NCI-H187 treated with DMSO at 0.1 percent for 48 hours (cell line): Measurements from ENCODE around the gene DNAH2.

Source experiments
- DNase-seq: peaks from one replicate; lab custom pipeline; 2025; lab: John Stamatoyannopoulos, UW

The DNAH2 gene

DNA sequence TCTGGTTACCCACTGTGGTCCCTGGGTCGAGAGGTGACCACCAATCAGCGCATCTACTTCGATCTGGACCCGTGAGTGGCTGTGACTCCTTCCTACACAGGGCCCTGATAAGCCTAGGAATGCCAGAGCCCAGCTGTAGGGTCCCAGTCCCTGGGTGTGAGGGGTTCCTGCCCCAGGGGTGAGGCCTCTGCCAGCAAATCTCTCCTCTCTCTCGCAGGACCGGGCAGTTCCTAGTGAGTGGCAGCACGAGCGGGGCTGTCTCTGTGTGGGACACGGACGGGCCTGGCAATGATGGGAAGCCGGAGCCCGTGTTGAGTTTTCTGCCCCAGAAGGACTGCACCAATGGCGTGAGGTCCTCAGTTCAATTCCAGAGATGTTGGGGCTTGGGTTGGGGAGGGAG, 14.8 kb upstream of the DNAH2 start:
- DNase-seq = no peak

DNA sequence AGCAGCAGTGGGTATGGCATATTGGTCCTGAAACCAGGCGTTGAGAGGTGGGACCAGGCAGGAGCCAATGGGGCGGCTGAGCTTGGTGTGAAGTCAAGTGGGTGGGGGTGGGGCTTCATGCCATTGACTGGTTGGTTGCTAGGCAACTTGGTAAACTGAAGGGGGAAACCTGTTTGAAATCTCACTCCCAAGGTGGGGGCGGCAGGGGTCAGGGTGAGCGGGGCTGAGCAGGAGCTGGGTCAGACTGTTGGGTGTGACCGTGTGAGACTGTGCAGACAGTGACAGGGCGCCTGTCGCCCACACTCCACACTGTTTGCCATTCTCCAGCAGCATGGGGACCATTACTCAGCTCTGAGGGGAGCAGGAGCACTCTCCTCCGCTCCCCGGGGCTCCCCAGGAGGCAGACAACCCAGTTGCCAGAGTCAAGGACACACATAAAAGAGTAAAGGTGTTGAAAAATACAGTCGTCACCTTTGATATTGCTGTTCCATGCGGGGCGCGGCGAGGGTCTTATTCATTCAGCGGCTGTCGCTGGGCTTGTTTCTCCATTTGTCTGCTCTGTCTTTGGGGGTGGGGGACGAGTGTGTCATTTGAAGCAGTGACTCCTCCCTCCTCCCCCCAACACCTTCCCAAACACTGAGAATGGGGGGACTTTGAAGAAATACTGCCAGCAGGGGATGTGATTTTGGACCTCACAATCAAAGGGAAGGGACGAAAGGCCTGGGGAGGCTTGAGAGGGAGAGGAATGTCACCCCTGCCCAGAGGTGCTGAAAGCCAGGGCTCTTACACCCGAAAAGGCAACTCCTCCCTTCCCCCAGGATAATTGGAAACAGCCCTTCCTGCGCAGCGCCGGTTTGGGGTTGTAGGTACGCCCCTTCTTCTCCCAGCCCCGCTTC, 13.7 kb upstream of the DNAH2 start:
- DNase-seq = no peak

DNA sequence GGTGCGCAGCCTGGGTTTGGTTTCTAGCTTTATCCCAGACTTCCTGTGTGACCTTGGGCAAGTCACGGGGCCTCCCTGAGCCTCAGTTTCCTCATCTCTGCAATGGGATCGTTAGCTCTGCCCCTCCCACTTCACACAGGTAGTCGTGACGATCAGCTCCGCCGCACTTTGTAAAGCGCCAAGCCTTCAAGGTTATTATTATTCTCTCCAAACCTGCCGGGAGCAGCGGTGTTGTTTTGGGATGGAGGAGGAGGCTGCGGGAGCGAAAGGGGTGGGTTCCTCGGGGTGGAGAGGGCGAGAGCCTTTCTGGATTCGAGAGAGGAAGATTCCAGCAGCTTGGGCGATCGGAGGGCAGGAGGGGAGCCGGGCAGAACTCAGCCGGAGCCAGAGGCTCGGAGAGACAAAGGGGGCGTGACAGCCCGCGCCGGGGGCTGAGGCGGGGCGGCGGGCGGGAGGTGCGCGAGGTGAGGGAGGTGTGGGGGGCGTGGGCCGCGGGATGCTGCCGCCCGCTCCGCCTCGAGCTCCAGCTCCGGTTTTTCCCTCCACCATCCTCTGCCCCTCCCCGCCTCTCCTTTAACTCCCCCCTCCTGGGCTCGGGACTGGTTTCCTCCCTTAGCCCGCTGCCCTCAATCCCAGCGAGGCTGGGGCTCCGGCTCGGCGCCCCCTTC, 12.8 kb upstream of the DNAH2 start, which contains the start of gene EFNB3:
EFNB3 (plus strand) TSS at position 602 of the 668 bp plus-strand sequence. CDS start 397 bp downstream, outside the sequence.
- DNase-seq = no peak

DNA sequence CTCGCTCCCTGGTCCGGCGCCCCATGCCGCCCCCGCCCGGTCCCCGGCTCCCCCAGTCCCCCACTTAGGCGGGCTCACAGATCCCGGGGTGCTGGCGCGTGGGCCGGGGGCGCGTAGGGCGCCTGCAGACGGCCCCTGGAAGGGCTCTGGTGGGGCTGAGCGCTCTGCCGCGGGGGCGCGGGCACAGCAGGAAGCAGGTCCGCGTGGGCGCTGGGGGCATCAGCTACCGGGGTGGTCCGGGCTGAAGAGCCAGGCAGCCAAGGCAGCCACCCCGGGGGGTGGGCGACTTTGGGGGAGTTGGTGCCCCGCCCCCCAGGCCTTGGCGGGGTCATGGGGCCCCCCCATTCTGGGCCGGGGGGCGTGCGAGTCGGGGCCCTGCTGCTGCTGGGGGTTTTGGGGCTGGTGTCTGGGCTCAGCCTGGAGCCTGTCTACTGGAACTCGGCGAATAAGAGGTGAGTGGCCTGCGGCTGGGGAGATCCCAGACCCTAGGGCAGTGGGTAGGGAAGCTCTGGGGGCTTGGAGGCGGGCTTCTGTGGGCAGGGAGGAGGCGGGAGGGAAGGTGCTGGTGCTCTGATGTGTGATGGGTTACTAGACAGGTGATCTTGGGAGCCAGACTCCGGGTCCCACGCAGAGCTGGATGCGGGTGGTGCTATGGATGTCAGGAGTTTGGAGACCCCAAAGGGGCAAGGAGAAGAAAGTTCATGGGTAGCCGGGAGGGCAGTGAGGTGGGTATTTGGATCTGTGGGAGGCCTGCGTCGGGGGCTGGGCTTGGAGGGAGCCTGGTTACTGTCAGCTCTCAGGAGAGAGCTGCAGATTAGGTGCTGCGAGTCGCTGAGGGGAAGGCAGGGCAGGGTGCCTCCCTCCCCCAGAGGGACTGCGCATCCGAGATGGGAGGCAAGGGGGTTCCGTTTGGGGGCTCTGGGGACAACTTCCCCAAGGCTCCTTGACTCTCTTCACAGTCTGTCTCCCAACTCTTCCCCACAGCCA, 12.0 kb upstream of the DNAH2 start:
- no peak for DNase-seq

DNA sequence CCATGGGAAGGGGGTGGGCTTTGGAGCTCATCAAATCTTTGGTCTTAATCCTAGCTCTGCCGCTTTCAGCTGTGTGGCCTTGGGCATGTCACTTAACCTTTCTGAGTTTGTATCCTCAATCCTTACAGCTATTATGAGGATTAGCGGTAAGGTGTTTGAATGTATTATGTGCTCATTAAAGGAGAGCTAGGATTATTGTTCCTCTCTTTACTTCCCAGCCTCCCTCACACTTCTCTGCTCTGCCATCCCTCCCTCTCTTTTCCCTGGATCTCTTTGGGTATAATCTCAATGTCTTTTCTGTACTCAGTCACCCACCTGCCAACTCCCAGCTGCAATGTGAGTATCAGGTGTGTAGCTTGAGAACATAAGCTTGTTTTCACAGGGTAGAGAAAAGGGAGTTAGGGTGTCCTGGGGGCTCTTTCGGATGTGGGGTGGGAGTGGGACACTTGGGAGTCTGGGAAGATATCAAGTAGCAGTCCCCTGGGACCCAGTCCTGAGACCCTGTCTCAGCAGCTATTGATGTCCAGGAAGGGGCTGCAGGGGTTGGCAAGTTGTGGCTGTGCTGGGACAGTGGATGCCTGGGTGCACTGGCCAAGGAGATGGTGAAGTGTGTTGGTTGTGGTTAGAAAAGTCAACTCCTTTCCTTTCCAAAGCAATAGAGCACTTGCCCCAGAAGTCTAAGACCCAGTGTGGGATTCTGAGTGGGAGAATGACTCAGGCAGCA, 10.8 kb upstream of the DNAH2 start:
- DNase-seq = no peak

DNA sequence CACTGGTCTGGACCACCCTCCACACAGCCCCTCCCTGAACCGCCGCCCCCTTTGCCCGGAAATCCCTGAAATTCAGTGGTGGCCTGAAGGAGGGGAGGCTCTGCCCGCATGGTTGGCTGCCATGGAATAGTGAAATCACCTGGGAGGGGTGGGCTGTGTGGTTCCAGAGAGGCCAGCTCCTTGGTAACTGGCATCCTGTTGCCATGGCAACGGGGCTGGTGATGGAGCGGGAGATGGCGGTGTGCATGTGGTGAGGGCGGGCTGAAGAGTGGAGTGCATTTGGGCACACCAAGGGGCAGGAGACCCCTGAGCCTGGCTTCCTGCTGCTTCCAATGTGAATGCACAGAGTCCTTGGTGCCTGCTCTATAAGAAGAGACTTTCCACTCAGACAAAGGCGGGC, 10.1 kb upstream of the DNAH2 start:
- DNase-seq = no peak

DNA sequence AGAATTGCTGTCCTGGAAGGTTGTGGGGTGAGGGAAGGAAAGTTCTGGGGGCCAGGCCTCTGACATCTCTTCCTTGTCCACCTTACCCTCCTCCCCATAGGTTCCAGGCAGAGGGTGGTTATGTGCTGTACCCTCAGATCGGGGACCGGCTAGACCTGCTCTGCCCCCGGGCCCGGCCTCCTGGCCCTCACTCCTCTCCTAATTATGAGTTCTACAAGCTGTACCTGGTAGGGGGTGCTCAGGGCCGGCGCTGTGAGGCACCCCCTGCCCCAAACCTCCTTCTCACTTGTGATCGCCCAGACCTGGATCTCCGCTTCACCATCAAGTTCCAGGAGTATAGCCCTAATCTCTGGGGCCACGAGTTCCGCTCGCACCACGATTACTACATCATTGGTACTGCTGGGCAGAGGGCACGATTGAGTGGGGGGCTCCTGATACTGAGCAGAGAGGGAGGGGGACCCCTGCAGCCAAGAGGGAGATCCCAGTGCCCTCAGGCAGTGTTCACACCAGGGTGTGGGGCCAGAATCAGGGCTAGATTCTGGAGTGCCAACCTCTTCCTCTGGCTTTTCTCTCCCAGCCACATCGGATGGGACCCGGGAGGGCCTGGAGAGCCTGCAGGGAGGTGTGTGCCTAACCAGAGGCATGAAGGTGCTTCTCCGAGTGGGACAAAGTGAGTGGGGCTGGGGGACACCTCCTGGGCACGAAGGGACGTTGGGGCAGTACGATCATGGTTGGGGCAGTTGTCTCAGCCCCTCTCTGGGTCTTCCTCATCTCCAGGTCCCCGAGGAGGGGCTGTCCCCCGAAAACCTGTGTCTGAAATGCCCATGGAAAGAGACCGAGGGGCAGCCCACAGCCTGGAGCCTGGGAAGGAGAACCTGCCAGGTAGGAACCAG, 9.4 kb upstream of the DNAH2 start:
- DNase-seq = no peak

DNA sequence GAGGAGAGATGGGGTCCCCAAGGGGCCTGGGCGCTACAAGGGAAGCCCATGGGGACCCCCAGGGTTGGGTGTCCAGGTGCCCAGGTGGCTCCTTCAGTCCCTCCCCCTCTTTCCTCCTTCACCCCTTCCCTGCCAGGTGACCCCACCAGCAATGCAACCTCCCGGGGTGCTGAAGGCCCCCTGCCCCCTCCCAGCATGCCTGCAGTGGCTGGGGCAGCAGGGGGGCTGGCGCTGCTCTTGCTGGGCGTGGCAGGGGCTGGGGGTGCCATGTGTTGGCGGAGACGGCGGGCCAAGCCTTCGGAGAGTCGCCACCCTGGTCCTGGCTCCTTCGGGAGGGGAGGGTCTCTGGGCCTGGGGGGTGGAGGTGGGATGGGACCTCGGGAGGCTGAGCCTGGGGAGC, 8.5 kb upstream of the DNAH2 start:
- DNase-seq = no peak

DNA sequence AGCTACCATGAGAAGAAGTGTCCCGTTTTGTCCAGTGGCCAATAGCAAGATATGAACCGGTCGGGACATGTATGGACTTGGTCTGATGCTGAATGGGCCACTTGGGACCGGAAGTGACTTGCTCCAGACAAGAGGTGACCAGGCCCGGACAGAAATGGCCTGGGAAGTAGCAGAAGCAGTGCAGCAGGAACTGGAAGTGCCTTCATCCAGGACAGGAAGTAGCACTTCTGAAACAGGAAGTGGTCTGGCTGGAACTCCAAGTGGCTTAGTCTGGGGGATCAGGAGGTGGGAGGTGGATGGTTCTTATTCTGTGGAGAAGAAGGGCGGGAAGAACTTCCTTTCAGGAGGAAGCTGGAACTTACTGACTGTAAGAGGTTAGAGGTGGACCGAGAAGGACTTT, 7.2 kb upstream of the DNAH2 start:
- no peak for DNase-seq

DNA sequence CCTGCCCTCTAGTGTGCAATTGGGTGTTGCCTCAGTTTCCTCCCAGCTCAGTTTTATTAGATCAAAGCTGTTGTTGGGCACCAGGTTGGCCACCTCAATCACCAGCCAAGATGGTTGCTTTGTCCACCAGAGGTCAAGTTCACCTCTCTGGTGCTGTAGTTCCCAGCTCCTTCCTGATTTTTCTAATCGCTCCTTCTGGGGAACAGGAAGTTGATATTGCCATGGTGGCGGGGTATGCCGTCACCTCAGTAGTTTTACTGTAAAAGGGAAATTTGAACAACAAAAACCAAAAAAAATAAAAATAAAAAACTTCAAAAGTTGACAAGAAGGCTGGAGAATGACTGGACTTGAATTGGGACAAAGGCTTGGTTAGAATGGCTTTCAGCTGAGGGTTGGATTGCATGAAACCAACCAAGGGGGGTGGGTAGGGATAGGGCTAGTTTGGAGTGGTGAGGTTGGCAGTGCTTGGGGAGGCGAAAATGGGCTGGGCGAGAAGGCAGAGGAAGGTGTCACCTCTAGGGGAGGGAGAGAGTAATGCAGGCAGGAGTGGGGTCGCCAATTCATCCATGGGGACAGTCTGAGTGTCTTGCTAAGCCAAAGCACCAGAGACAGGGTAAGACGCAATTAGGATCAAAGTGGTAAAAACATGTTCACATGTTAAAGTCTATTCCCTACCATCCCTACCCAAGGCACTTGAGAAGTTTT, 6.3 kb upstream of the DNAH2 start:
- DNase-seq = no peak

DNA sequence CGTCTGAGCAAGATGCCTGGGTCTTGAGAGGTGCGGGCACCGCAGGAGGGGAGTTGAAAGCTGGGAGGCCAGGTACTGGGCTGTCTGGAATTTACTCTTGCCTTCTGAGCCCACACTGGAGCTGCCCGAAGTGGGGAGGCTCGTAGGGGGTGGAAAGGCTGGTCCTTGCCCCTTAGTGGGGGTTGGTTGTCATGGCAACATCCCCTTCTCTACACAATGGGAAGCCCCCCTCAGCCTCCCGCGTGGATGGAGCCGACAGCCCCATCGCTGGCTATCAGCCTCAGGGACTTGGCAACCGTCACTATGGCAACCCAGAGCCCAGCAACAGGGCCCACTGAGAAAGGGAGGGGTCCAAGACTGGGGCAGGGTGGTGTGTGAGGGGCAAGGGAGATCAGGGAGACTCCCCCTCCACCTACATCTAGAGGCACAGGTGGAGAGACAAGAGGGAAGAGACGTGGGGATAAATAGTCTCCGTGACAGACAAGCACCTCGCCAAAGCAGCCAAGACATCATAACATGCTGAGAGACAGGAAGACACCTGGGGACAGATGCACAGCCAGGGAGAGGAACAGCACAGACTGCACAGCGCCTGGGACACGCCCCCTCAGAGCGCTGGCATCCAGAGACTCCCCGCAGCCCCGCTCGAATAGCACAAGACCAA, 5.3 kb upstream of the DNAH2 start:
- DNase-seq = no peak

DNA sequence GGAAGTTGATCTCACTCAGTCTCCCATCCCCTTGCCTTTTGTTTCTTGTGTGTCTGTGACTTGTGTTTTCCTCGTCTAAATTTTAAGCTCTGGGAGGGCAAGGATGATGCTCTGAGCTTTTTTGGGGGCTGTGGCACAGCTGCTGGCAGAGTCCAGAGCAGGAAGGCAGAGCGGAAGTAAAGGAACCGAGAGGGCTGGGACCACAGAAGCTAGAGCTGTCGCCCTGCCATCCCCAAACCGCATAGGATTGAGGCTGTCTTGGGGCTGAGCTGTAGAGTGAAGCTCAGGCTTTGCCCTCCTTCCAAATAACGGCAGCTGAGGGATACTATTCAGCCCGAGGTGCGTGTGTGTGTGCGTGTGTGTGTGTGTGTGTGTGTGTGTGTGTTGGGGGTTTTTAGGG, 3.8 kb upstream of the DNAH2 start:
- DNase-seq = no peak

DNA sequence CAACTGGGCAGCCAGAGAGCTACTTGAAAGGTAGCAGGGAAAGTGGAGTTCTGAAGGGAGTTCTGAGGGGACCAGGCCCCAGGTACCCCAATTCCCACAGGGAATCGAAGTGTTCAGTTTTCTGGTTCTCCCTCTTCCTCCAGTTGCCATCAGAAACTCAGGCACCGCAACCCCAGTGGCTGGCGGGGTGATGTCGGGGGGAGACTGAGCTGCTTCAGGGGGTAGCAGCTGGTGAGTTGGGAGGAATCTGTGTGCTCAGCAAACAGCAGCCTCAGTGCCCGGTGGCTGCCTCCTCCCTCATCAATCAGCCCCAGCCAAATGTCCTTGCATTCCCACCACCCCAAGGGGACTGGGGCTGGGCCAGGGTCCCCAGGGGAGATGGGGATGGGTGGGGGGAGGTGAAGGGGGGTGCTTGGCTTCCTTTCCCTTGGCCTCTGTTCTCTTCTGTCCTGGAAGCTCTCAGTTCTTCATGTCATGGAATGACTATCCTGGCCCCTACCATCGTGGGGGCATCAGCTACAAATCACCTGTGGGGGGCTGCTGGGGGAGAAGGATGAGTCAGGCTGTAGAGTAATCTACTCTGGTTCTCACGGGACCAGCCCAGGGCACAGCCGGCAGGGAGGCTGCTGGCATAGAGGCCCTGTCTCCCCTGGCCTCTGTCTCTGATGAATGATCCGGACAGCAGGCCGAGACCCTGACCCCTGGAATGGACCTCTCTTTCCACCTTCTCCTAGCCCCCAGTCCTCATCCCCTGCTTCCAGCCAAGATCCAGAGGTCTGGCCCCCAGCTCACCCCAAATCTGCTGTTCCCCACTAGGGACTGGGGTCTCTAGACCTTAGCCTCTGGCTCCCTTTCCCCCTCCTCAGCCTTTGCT, 2.6 kb upstream of the DNAH2 start:
- DNase-seq = no peak

DNA sequence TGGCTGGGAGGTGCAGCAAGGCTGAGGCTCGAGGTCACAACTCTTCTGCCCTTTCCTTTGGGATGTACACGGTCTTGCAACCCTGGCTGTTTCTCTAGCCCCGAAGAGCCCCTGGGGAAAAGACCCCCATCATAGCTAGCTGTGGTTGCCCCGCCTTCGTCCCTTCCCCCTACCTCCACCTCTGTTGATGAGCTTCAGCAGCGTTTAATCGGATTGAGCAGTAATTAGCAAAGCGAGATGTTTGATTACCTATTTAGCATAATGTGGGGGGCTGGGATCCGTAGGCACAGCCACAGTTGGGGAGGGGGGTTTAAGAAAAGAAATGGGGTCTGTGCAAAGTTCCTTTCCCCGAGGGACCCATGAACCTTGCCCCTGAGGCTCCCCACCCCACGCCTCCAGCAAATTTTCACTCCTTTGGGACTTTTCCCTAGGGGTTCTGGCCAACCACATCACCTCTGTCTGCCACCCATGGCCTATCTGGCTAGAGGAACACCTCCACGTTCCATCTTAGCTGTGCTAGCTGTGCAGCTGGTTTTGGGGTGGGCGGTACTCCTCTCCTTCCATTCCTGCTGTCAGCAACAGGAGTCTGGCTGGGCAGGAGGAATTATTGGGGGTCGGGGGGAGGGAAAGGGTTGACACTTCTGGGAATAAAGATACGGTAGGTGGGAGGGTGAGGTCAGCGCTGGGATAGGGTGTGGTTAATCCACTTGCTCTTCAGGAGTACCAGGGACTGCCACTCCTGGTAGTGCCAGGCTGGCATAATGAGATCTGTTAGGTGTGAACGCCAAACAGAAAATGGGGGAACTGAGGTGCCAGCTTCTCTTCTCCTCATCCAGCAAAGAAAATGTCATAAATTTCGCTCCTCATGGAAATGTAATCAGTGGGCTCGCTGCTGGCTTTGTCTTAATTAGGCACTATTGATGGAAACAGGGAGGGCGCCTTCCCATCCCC, 1.3 kb upstream of the DNAH2 start:
- DNase-seq = no peak

DNA sequence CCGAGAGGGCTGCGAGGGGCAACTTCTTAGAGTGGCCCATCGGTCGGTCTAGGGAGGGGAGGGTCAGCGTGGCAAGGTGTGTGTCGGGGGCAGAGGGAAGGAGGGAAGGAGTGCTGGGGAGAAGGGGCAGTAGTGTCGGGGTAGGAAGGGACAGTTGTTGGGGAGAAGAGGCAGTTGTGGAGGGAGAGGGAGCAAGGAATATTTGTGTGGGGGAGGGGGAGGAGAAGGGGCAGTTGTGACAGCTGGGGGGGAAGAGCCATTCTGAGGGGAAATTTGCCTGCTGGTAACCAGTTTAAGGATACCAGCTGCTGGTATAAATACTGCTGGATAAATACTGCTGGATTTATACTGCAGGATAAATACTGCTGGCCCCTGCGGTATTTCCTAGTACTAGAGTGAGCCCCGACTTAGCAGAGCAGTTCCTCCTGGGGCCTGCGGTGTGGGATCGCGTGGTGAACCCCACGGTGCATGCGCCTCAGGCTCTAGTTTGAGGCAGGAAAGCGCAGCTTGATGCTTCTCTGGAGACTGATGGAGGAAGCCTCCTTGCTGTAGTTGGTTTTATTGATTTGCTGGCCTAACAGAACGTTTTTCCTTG, 309 bp downstream of the DNAH2 start:
- no peak for DNase-seq

DNA sequence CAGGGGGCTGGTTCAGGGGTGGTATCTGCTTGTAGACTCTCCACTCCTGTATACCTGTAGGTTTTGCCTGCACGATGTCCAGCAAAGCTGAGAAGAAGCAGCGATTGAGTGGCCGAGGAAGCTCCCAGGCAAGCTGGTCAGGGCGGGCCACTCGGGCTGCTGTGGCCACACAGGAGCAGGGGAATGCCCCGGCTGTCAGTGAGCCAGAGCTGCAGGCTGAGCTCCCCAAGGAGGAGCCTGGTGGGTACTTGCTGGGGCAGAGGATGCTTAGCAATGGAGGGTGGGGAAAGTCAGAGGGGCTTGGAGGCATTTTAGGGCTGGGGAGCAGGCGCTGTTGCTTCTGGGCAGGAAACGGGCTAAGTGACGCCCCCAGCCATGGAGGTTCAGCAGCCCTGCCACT, 2.1 kb downstream of the DNAH2 start:
- DNase-seq = no peak

DNA sequence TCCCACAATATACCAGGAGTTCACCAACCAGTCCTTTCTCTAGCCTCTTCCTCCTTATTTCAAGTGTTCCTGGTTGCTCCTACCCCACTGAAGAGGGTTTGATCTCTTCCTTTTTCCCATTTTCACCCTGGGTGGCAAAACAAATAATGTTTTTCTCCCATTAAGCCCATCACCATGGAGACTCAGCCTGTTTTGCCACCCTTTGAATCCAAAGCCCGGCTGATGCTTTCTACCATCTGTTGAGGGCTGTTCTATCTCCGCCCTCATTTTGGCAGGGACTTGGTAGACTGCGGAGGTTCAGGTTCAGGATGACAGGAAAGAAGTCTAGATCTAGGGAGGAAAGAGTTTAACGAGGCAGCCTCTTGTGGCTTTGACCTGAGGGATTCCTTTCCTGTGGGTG, 2.6 kb downstream of the DNAH2 start:
- DNase-seq = no peak
